ENCODE data around the gene TSSK2.

DNA sequence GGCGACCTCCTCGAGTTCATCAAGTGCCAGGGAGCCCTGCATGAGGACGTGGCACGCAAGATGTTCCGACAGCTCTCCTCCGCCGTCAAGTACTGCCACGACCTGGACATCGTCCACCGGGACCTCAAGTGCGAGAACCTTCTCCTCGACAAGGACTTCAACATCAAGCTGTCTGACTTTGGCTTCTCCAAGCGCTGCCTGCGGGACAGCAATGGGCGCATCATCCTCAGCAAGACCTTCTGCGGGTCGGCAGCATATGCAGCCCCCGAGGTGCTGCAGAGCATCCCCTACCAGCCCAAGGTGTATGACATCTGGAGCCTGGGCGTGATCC lies 542 bp downstream of the TSSK2 start:
- no peak for TF ChIP-seq REST (IDR thresholded peaks at IDR 0.05; ENCODE audit: insufficient read depth in 1 of 2, low read depth in 2 of 2, low read length in 2 of 2)
- no peak for TF ChIP-seq POLR2AphosphoS5 (IDR thresholded peaks at IDR 0.05; ENCODE audit: low read depth, low read length)
- no peak for TF ChIP-seq TAF1 (IDR thresholded peaks at IDR 0.05; ENCODE audit: borderline replicate concordance, insufficient read depth, low read length)
- no peak for TF ChIP-seq SIN3A (IDR thresholded peaks at IDR 0.05; ENCODE audit: borderline replicate concordance, insufficient read depth, low read length)
- TF ChIP-seq FOXP2 (optimal IDR thresholded peaks at IDR 0.05; ENCODE audit: borderline replicate concordance, extremely low read depth, extremely low read length, insufficient read depth): no peak
